Measurements from ENCODE around the gene INAFM1. TPM values are rescaled to one million over a fixed set of nuclear protein-coding genes. Genes with fewer than 3 reads are reported as not detected.

The INAFM1 gene
- total RNA-seq, 3 donors from 2014 or later (not counting 1 experiment from before 2014, with no cell fraction given), result 9.1 to 10.3 (median 9.5) TPM

DNA sequence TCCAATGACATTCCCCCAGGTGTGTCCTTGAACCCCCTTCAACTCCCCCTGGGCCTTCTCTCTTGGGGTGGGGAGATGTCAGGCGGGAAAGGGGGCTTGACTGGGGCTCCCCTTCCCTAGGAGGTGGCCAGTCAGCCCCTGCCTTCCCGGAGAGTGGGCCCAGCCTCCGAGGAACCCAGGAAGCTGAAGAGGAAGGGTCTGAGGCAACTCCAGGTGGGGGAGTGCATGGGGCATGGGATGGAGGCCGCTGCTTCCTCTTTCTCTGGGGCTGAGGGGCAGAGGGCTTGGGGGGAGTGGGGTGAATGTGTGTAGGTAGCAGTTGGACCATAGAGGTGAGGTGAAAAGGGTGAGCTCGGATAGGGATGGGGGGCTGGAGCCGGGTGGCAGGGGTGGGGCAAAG lies 2.7 kb upstream of the INAFM1 start:
- Histone ChIP-seq H3K9me3 (ENCODE audit: control insufficient read depth, insufficient read depth, low read length) (no peaks in the 10 kb centered on the region), H3K4me1 (ENCODE audit: control insufficient read depth, insufficient read depth, low read length) (peaks cover 23% of the 10 kb centered on the region), H3K27ac (ENCODE audit: low read length) (no peak overlapping the region), H3K4me3 (ENCODE audit: low read length) (no peak overlapping the region), H3K27me3 (ENCODE audit: control insufficient read depth, insufficient read depth, low read length) (no peaks in the 10 kb centered on the region), H3K36me3 (ENCODE audit: control insufficient read depth, insufficient read depth, low read length) (peaks cover 24% of the 10 kb centered on the region)
- ATAC-seq, result no peak
- H3K9me3 Mint-ChIP-seq, result no peaks in the 10 kb centered on the region
- H3K4me3 Mint-ChIP-seq, result peak overlapping the region; percentile 95
- no peak for DNase-seq
- no peaks in the 10 kb centered on the region for H3K27me3 Mint-ChIP-seq (ENCODE audit: low read depth in 2 of 2)
- peak overlapping the region; percentile 93 to 96 for H3K27ac Mint-ChIP-seq
- peaks cover 14 to 33% of the 10 kb centered on the region in 2 donors for H3K4me1 Mint-ChIP-seq
- TF ChIP-seq, protein P1, sequence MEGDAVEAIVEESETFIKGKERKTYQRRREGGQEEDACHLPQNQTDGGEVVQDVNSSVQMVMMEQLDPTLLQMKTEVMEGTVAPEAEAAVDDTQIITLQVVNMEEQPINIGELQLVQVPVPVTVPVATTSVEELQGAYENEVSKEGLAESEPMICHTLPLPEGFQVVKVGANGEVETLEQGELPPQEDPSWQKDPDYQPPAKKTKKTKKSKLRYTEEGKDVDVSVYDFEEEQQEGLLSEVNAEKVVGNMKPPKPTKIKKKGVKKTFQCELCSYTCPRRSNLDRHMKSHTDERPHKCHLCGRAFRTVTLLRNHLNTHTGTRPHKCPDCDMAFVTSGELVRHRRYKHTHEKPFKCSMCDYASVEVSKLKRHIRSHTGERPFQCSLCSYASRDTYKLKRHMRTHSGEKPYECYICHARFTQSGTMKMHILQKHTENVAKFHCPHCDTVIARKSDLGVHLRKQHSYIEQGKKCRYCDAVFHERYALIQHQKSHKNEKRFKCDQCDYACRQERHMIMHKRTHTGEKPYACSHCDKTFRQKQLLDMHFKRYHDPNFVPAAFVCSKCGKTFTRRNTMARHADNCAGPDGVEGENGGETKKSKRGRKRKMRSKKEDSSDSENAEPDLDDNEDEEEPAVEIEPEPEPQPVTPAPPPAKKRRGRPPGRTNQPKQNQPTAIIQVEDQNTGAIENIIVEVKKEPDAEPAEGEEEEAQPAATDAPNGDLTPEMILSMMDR (IDR thresholded peaks at IDR 0.05), result no peak
- intact Hi-C loops (cut with micrococcal nuclease), result loop anchor here (5.0 to 10.0 kb wide), 2 partner anchors 45 to 417 kb away; partner anchors contain the start of gene AP2S1
- no peaks in the 10 kb centered on the region for H3K36me3 Mint-ChIP-seq
- WGBS (ENCODE audit: insufficient coverage), result 73% methylated on average over 5 of the region's 6 CpGs

DNA sequence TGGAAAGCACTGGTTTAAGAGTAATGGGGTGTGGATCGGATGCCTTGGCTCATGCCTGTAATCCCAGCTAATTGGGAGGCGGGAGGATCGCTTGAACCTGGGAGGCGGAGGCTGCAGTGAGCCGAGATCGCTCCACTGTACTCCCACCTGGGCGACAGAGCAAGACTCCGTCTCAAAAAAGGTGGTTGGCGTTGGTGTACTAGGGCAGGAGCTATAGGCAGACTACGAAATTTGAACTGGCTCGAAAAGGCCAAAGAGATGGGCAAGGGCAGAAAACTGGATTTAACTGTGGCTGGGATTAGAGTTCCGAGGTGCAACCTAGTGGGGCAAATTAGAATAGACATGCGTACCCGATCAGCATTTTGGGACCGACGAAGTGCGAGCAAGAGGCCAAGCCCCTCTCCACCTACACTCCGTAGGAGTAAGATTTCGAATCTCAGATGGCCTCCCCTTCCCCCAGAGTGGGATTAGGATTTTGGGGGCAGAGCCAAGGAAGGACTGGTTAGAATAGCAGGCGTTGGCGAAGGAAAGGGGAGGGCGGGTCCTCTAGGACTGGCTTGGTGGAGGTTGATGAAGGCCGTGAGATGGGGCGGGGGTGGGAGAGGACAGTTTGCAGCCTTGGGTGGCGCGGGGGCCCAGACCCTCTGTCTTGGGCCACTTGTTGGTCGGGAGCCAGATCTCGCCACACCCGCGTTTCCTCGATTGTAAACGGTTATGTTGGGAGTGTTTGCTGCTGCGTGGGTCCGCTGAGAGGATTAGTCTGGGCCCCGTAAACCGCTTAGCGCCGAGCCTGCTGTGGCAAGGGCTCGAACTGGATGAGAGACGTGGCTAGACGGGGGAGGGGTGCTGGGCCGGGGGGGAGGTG lies 2.0 kb upstream of the INAFM1 start:
- Mint-ChIP-seq H3K9me3 (no peaks in the 10 kb centered on the region), H3K27ac (peak overlapping the region; percentile 93 to 96), H3K4me3 (peak overlapping the region; percentile 95), H3K27me3 (ENCODE audit: low read depth in 2 of 2) (no peaks in the 10 kb centered on the region), H3K4me1 (peaks cover 14 to 33% of the 10 kb centered on the region in 2 donors), H3K36me3 (no peaks in the 10 kb centered on the region)
- peak overlapping the region; percentile 66 for H3K4me3 ChIP-seq (ENCODE audit: low read length)
- ATAC-seq (no peak), DNase-seq (no peak)
- WGBS (ENCODE audit: insufficient coverage), result 44% methylated on average over 39 of the region's 42 CpGs
- TF ChIP-seq, protein P1 (IDR thresholded peaks at IDR 0.05), result no peak
- intact Hi-C loops (cut with micrococcal nuclease), result loop anchor here (5.0 to 10.0 kb wide), 2 partner anchors 45 to 418 kb away; partner anchors contain the start of gene AP2S1
- peak overlapping the region; percentile 64 for H3K27ac ChIP-seq (ENCODE audit: low read length)
- H3K36me3 ChIP-seq (ENCODE audit: control insufficient read depth, insufficient read depth, low read length), result peaks cover 22% of the 10 kb centered on the region
- peaks cover 23% of the 10 kb centered on the region for H3K4me1 ChIP-seq (ENCODE audit: control insufficient read depth, insufficient read depth, low read length)
- H3K27me3 ChIP-seq (ENCODE audit: control insufficient read depth, insufficient read depth, low read length), result no peaks in the 10 kb centered on the region
- H3K9me3 ChIP-seq (ENCODE audit: control insufficient read depth, insufficient read depth, low read length), result no peaks in the 10 kb centered on the region

DNA sequence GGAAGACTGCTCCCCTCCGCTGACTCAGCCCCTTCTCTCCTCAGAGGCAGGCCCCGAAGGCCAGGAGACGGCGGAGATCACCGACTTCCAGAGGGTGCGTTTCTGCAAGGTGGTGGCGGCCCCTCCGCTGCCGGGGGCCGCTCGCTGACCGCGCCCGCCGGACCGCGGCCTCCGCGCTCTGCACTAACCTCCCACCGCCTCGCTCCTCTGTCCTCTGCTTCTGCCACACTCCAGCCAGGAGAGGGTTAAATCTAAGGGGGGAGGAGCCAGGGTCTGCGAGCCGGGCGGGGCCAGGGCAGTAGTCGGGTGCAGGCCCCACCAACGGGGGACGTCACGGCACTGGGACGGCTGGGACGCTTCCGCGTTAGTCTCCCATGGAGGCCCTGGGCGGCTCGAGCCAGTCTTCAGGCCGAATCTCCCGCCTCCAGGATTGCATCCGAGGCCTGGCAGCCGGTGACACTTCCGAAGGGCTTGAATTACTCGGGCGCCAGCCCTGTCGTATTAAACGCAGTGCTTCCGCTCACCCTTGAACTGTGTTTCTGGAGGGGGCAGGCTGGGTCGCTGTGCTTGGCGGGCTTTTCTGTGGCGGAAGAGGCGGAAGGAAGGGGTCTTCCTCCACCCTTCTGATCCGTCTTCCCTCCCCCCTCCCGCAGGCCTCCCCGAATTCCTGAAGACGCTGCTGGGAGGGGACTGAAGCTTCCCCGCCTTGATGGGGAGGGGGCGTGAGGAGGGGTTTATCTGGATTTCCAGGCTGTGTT lies 1.2 kb upstream of the INAFM1 start:
- peak overlapping the region; percentile 95 for H3K4me3 Mint-ChIP-seq
- ATAC-seq, result peak; percentile 60 to 76 (median 64)
- peak; percentile 86 to 93 for DNase-seq
- WGBS (ENCODE audit: insufficient coverage), result under 1% methylated on average over 42 of the region's 54 CpGs
- peaks cover 14 to 33% of the 10 kb centered on the region in 2 donors for H3K4me1 Mint-ChIP-seq
- peaks cover 19% of the 10 kb centered on the region for H3K36me3 ChIP-seq (ENCODE audit: control insufficient read depth, insufficient read depth, low read length)
- peak overlapping the region; percentile 93 to 96 for H3K27ac Mint-ChIP-seq
- intact Hi-C loops (cut with micrococcal nuclease), result loop anchor here (1.0 to 10.0 kb wide), 3 partner anchors 16 to 419 kb away; partner anchors contain the start of gene AP2S1
- H3K9me3 Mint-ChIP-seq, result no peaks in the 10 kb centered on the region
- no peaks in the 10 kb centered on the region for H3K9me3 ChIP-seq (ENCODE audit: control insufficient read depth, insufficient read depth, low read length)
- TF ChIP-seq, protein P1 (IDR thresholded peaks at IDR 0.05), result no peak
- no peaks in the 10 kb centered on the region for H3K27me3 ChIP-seq (ENCODE audit: control insufficient read depth, insufficient read depth, low read length)
- H3K4me3 ChIP-seq (ENCODE audit: low read length), result peak overlapping the region; percentile 66
- H3K36me3 Mint-ChIP-seq, result no peaks in the 10 kb centered on the region
- peak overlapping the region; percentile 85 for H3K27ac ChIP-seq (ENCODE audit: low read length)
- peaks cover 23% of the 10 kb centered on the region for H3K4me1 ChIP-seq (ENCODE audit: control insufficient read depth, insufficient read depth, low read length)
- H3K27me3 Mint-ChIP-seq (ENCODE audit: low read depth in 2 of 2), result no peaks in the 10 kb centered on the region
